LNCaP clone FGC (cell line): ENCODE data around the gene KDM7A.
A peak's percentile ranks its signal among the peaks of the same experiment; 100 is the strongest.

Experiments used
- DNase-seq: peaks from one replicate; pipeline ENCODE4 v3.0.0-alpha.2; 2011; ENCODE audit warnings: low read depth
- H3K4me3 ChIP-seq: 2 replicates; pipeline ENCODE4 v1.5.1; 2011; ENCODE audit warnings: mild to moderate bottlenecking, low read depth, low read length, control low read depth
- TF ChIP-seq, protein P1 (sequence below): IDR thresholded peaks from 2 replicates; pipeline ENCODE4 v1.5.1; 2012; ENCODE audit warnings: mild to moderate bottlenecking; ENCODE audit not compliant: control insufficient read depth, insufficient read depth; ENCODE audit errors: extremely low read depth

Gene KDM7A

DNA sequence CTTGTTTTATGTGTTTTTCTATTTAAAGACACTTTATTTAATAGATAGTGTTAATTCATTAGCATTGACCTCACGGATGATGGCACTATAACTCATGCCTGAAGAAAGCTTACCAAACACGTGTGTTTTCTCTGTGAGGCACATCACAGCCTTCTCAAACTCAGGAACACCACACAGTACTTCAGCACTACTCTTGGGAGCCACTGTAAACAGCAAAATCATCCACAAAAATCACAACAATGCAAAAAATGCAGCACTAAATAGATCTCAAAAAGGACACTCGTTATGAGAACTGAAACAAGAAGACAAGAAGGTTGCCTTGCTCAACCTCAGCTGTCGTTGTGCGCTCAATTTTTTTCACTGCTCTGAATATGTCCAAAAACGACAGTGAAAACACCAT, 102.0 kb downstream of the KDM7A start:
- no peak for DNase-seq
- TF ChIP-seq, protein P1, sequence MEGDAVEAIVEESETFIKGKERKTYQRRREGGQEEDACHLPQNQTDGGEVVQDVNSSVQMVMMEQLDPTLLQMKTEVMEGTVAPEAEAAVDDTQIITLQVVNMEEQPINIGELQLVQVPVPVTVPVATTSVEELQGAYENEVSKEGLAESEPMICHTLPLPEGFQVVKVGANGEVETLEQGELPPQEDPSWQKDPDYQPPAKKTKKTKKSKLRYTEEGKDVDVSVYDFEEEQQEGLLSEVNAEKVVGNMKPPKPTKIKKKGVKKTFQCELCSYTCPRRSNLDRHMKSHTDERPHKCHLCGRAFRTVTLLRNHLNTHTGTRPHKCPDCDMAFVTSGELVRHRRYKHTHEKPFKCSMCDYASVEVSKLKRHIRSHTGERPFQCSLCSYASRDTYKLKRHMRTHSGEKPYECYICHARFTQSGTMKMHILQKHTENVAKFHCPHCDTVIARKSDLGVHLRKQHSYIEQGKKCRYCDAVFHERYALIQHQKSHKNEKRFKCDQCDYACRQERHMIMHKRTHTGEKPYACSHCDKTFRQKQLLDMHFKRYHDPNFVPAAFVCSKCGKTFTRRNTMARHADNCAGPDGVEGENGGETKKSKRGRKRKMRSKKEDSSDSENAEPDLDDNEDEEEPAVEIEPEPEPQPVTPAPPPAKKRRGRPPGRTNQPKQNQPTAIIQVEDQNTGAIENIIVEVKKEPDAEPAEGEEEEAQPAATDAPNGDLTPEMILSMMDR: no peak
- H3K4me3 ChIP-seq: no peak overlapping the region

GRCh38 chr7:140070546-140070945, 106.2 kb downstream of the KDM7A start:
- TF ChIP-seq, protein P1: no peak
- no peak for DNase-seq
- H3K4me3 ChIP-seq: no peak overlapping the region

- no peak for DNase-seq
- H3K4me3 ChIP-seq: no peak overlapping the region
- TF ChIP-seq, protein P1: no peak
These were observed 107.4 kb downstream of the KDM7A start for GRCh38 chr7:140069298-140069949.

GRCh38 chr7:140068033-140068432, 108.8 kb downstream of the KDM7A start:
- no peak overlapping the region for H3K4me3 ChIP-seq
- no peak for DNase-seq
- TF ChIP-seq, protein P1: no peak

DNA sequence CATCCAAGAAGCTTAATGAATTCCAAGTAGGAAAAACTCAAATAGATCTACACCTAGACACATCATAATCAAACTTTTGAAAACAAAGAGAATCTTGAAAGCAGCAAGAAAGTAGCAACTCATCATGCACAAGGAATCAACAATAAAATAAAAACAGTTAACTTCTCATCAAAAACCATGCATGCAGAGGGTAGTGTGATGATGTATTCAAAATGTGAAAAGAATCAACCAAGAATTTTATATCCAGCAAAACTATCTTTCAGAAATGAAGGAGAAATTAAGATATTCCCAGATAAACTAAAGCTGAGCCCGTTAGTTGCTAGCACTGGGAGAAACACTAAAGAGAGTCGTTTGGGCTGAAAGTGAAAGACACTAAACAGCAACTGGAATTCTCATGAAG, 109.7 kb downstream of the KDM7A start:
- H3K4me3 ChIP-seq: no peak overlapping the region
- TF ChIP-seq, protein P1: no peak
- DNase-seq: no peak

DNA sequence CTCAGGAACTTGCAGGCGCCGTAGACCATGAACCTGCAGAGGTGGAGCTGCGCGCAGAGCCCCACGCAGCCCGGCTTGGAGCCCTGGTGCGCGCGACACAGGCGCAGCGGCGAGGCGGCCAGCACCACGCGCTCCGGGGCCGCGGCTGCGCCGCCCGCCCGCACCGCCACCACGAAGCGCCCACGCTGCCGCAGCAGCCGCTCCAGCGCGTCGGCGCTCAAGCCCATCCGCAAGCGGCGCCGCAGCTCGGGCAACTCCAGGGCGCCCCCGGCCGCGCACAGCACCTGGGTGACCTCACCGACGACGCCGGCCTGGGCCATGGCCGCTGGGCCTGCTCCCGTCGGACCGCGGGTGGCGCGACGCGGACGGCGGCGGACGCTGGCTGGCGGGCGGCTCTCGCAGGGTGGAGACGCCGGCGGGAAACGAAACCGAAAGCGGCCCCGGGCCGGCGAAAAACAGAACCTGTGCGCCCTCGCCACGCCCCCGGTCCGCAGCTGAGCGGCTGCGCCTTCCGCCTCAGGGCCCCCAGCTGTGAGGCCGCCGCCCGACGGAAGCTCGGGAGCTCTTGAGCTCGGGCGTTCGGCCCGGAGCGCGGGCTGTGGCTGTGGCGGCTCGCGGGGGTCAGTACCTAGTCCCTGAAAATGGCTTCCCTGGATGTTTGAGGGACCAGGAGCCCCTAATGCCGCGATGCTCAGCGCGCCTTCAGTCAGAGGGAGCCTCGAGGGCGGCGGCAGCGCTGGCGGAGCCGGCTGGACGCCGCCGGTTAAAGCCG, 114.1 kb downstream of the KDM7A start, which contains the start of gene PARP12:
Gene PARP12, minus strand, starts transcription at position 424 of the 772 bp plus-strand sequence. Its CDS starts 104 bp downstream, at position 320.
- TF ChIP-seq, protein P1: peak; percentile 30; the same call in 1 of the 2 replicates
- DNase-seq: peak; percentile 39
- peak within 1 kb of the TSS; percentile 65 for H3K4me3 ChIP-seq
